ENCODE measurements around the gene CACNA2D1. TPM values are rescaled to one million over a fixed set of nuclear protein-coding genes. Genes with fewer than 3 reads are reported as not detected.

The CACNA2D1 gene
- total and polyA plus RNA-seq, 12 donors = 10.5 to 60.9 (median 35.9) TPM

DNA sequence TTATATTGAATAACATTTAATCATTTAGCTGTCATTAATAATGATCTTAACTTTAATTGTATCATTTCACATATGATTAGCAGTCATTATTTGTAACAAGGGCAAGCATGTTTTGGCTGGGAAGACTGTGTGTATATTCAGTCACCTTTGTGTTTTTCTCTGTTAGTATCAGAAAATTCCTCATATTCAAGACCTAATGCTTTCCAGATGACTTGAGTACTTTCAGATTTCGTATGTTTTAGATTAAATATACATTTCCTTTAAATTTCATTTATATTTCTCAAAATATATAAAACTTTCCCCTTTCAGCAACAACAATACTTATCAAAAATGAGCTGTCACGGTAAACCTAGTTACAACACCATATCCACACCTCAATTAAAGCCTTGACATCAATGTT lies 6.3 kb upstream of the CACNA2D1 start:
- peaks cover 0 to 7% of the 10 kb centered on the region in 2 donors for H3K4me1 ChIP-seq (replicated peaks in 1 of 2)
- 70 to 76% (median 73%) methylated on average over 2 of the region's 2 CpGs for WGBS, 4 donors
- no peaks in the 10 kb centered on the region for H3K27me3 ChIP-seq
- intact Hi-C loops (cut with DNase I) = no loop called here
- no peak for DNase-seq
- H3K27ac ChIP-seq = no peak overlapping the region
- H3K4me3 ChIP-seq = no peak overlapping the region
- no peaks in the 10 kb centered on the region for H3K9me3 ChIP-seq (replicated peaks in 1 of 3)
- TF ChIP-seq CTCF (IDR thresholded peaks at IDR 0.05) (no peak), POLR2A (IDR thresholded peaks at IDR 0.05) (no peak)
- H3K36me3 ChIP-seq (replicated peaks in 1 of 2) = no peaks in the 10 kb centered on the region

GRCh38 chr7:82446897-82447296 lies 3.3 kb upstream of the CACNA2D1 start:
- Histone ChIP-seq H3K36me3 (replicated peaks in 1 of 2) (no peaks in the 10 kb centered on the region), H3K4me1 (replicated peaks in 1 of 2) (peaks cover 0 to 7% of the 10 kb centered on the region in 2 donors), H3K4me3 (no peak overlapping the region), H3K27me3 (no peaks in the 10 kb centered on the region), H3K27ac (no peak overlapping the region), H3K9me3 (replicated peaks in 1 of 3) (no peaks in the 10 kb centered on the region)
- DNase-seq = no peak
- intact Hi-C loops (cut with DNase I) = no loop called here
- TF ChIP-seq CTCF (IDR thresholded peaks at IDR 0.05) = no peak
- TF ChIP-seq POLR2A (IDR thresholded peaks at IDR 0.05) = no peak

DNA sequence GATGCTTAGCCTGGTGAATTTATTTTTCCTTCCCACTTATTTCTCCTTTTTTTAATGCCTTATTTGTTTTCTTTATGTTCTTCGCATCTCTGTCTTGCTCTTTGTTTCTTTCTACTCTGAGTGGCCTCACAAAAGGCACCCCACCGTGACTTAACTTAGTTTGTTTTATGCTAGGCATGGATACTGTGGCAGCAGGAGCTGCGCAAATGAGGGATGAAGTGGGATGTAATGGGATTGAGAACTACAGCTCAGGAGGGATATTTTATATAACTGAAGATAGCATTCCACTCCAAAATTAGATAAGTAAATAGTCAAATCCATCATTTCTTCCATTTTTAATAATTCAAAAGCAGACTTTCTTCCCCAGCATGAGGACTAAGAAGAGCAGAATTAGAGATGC lies 1.7 kb upstream of the CACNA2D1 start:
- Histone ChIP-seq H3K36me3 (replicated peaks in 1 of 2) (no peaks in the 10 kb centered on the region), H3K4me3 (no peak overlapping the region), H3K9me3 (replicated peaks in 1 of 3) (no peaks in the 10 kb centered on the region), H3K4me1 (replicated peaks in 1 of 2) (peaks cover 2 to 15% of the 10 kb centered on the region in 2 donors), H3K27me3 (no peaks in the 10 kb centered on the region), H3K27ac (no peak overlapping the region)
- no peak for TF ChIP-seq POLR2A (IDR thresholded peaks at IDR 0.05)
- TF ChIP-seq CTCF (IDR thresholded peaks at IDR 0.05) = no peak
- DNase-seq = no peak
- intact Hi-C loops (cut with DNase I) = no loop called here
- 95 to 99% (median 97%) methylated on average over 3 of the region's 3 CpGs for WGBS, 4 donors

DNA sequence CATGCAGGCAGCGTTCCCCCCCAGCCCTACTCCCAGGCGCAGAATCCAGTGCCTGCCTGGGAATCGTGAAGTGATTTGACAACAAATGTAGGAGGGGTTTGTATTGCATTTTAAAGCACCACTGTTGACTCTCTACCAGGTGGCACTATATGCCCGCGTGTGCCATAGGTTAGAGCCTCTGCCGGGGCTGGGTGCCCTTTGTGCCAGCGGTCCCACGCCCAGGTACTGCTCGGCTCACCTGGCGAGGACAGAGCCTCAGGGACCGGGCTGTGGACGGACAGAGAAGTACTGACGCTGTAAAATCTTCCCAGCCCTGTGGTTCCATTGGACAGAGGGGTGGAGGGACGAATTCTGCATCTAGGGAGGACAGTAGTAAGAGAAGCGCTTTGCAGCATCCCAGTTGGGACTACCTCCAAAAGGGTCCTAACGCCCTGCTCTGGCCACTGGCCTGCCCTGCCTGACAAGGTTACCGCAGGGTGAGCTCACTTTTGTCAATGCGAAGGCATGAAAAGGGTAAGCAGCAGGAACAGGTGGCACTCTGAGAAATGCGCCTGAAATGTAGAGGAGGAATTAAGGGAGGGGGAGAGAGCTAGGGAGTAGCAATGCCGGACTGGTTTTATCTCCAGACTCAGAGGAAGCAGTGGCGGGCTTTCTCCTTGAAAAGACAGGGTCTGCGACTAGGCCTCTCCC lies 788 bp upstream of the CACNA2D1 start:
- intact Hi-C loops (cut with DNase I) = loop anchor here in 1 of 2 donors (5.0 kb wide), 1 partner anchor 212 kb away; no protein-coding TSS in a partner anchor
- peak in 1 of 7 donors; percentile 24 for DNase-seq
- TF ChIP-seq CTCF (IDR thresholded peaks at IDR 0.05) (peak in 3 of 6 experiments; percentile 26 to 36 (median 28)), POLR2A (IDR thresholded peaks at IDR 0.05) (peak in 1 of 2 donors; percentile 43)
- Histone ChIP-seq H3K36me3 (replicated peaks in 1 of 2) (no peaks in the 10 kb centered on the region), H3K9me3 (replicated peaks in 1 of 3) (no peaks in the 10 kb centered on the region), H3K4me1 (replicated peaks in 1 of 2) (peaks cover 0 to 19% of the 10 kb centered on the region in 2 donors), H3K27ac (peak overlapping the region in 4 of 5 donors; percentile 85 to 98 (median 89)), H3K4me3 (peak overlapping the region in 3 of 4 donors; percentile 59 to 90 (median 60)), H3K27me3 (no peaks in the 10 kb centered on the region)
- 22 to 37% (median 24%) methylated on average over 9 to 22 of the region's 22 CpGs for WGBS, 4 donors
